ENCODE data around the gene MGRN1. TPM values are rescaled to one million over a fixed set of nuclear protein-coding genes. Genes with fewer than 3 reads are reported as not detected.
A peak's percentile ranks its signal among the peaks of the same experiment; 100 is the strongest.

Gene MGRN1
- total RNA-seq, 1 experiment from 2014 or later, result 61.3 TPM

GRCh38 chr16:4578961-4579530 is 45.6 kb upstream of the MGRN1 start:
- H3K27ac Mint-ChIP-seq (ENCODE audit: low read depth, unreplicated experiment), result no peak overlapping the region
- H3K4me3 Mint-ChIP-seq (ENCODE audit: unreplicated experiment), result no peak overlapping the region
- BruUV-seq (replicated peaks), result no TSS peak
- H3K4me1 Mint-ChIP-seq (ENCODE audit: insufficient read depth, unreplicated experiment), result peaks cover 11% of the 10 kb centered on the region
- POLR2A ChIA-PET, result no interaction called here
- intact Hi-C loops (cut with micrococcal nuclease), result no loop called here
- no peaks in the 10 kb centered on the region for H3K36me3 Mint-ChIP-seq (ENCODE audit: insufficient read depth, unreplicated experiment)
- no peaks in the 10 kb centered on the region for H3K9me3 Mint-ChIP-seq (ENCODE audit: unreplicated experiment)
- CTCF ChIA-PET, result interaction anchor here (0.7 to 1.2 kb wide), 3 partner anchors 20 to 31 kb away, joined by 3 to 6 read pairs (median 4); no protein-coding TSS in a partner anchor
- no peaks in the 10 kb centered on the region for H3K27me3 Mint-ChIP-seq (ENCODE audit: insufficient read depth, unreplicated experiment)
- no peak for TF ChIP-seq CTCF (IDR thresholded peaks at IDR 0.05; ENCODE audit: unreplicated experiment)
- no peak for DNase-seq (ENCODE audit: unreplicated experiment)

- Mint-ChIP-seq H3K27me3 (ENCODE audit: insufficient read depth, unreplicated experiment) (no peaks in the 10 kb centered on the region), H3K9me3 (ENCODE audit: unreplicated experiment) (no peaks in the 10 kb centered on the region), H3K4me1 (ENCODE audit: insufficient read depth, unreplicated experiment) (peaks cover 11% of the 10 kb centered on the region), H3K36me3 (ENCODE audit: insufficient read depth, unreplicated experiment) (no peaks in the 10 kb centered on the region), H3K4me3 (ENCODE audit: unreplicated experiment) (no peak overlapping the region), H3K27ac (ENCODE audit: low read depth, unreplicated experiment) (peak overlapping the region; percentile 88)
- no peak for TF ChIP-seq CTCF (IDR thresholded peaks at IDR 0.05; ENCODE audit: unreplicated experiment)
- no TSS peak for BruUV-seq (replicated peaks)
- POLR2A ChIA-PET, result interaction anchor here (0.9 to 1.2 kb wide), 4 partner anchors 34 to 106 kb away, joined by 3 to 4 read pairs (median 3); partner anchors contain the start of genes NMRAL1 and UBALD1
- CTCF ChIA-PET, result interaction anchor here (1.1 kb wide), 1 partner anchor 80 kb away, joined by 3 read pairs; no protein-coding TSS in a partner anchor
- peak; percentile 55 for DNase-seq (ENCODE audit: unreplicated experiment)
- intact Hi-C loops (cut with micrococcal nuclease), result no loop called here
These were observed 44.4 kb upstream of the MGRN1 start for GRCh38 chr16:4580250-4580649.

GRCh38 chr16:4583906-4584305 is 40.7 kb upstream of the MGRN1 start:
- Mint-ChIP-seq H3K27ac (ENCODE audit: low read depth, unreplicated experiment) (no peak overlapping the region), H3K4me3 (ENCODE audit: unreplicated experiment) (no peak overlapping the region), H3K9me3 (ENCODE audit: unreplicated experiment) (no peaks in the 10 kb centered on the region), H3K27me3 (ENCODE audit: insufficient read depth, unreplicated experiment) (no peaks in the 10 kb centered on the region), H3K36me3 (ENCODE audit: insufficient read depth, unreplicated experiment) (no peaks in the 10 kb centered on the region), H3K4me1 (ENCODE audit: insufficient read depth, unreplicated experiment) (peaks cover 18% of the 10 kb centered on the region)
- intact Hi-C loops (cut with micrococcal nuclease), result no loop called here
- CTCF ChIA-PET, result interaction anchor here (1.2 to 5.6 kb wide), 5 partner anchors 33 to 94 kb away, joined by 4 to 86 read pairs (median 15); partner anchors contain the start of gene MGRN1
- POLR2A ChIA-PET, result no interaction called here
- DNase-seq (ENCODE audit: unreplicated experiment), result no peak
- BruUV-seq (replicated peaks), result no TSS peak
- TF ChIP-seq CTCF (IDR thresholded peaks at IDR 0.05; ENCODE audit: unreplicated experiment), result no peak

- CTCF ChIA-PET, result interaction anchor here (0.6 to 5.6 kb wide), 33 partner anchors 10 to 411 kb away, joined by 3 to 86 read pairs (median 5); partner anchors contain the start of gene MGRN1
- no peaks in the 10 kb centered on the region for H3K9me3 Mint-ChIP-seq (ENCODE audit: unreplicated experiment)
These were observed 38.3 kb upstream of the MGRN1 start for GRCh38 chr16:4586291-4586690.

More at GRCh38 chr16:4586291-4586690, 38.3 kb upstream of the MGRN1 start:
- no peak for TF ChIP-seq CTCF (IDR thresholded peaks at IDR 0.05; ENCODE audit: unreplicated experiment)
- DNase-seq (ENCODE audit: unreplicated experiment), result no peak
- H3K4me3 Mint-ChIP-seq (ENCODE audit: unreplicated experiment), result no peak overlapping the region
- H3K27me3 Mint-ChIP-seq (ENCODE audit: insufficient read depth, unreplicated experiment), result no peaks in the 10 kb centered on the region
- no TSS peak for BruUV-seq (replicated peaks)
- no peak overlapping the region for H3K27ac Mint-ChIP-seq (ENCODE audit: low read depth, unreplicated experiment)
- POLR2A ChIA-PET, result interaction anchor here (1.5 kb wide), 1 partner anchor 11 kb away, joined by 5 read pairs; no protein-coding TSS in a partner anchor
- H3K4me1 Mint-ChIP-seq (ENCODE audit: insufficient read depth, unreplicated experiment), result peaks cover 7% of the 10 kb centered on the region
- H3K36me3 Mint-ChIP-seq (ENCODE audit: insufficient read depth, unreplicated experiment), result no peaks in the 10 kb centered on the region
- intact Hi-C loops (cut with micrococcal nuclease), result loop anchor here (5.0 kb wide), 1 partner anchor 39 kb away; no protein-coding TSS in a partner anchor

Data from MCF 10A (cell line).